NT2/D1 (cell line): ENCODE data around the gene MYH9.
"Not testable (repeated sequence)": the region's sequence is repeated elsewhere in the genome, so short reads cannot be mapped to it uniquely, and the experiment has no call there.

Source experiments
- DNase-seq: peaks from one replicate; pipeline ENCODE4 v3.0.0-alpha.2; 2011; ENCODE audit warnings: low read depth, low spot score
- H3K27me3 ChIP-seq: 2 replicates; pipeline ENCODE4 v1.6.0; 2011; ENCODE audit warnings: mild to moderate bottlenecking; ENCODE audit not compliant: insufficient read length, insufficient read depth
- H3K36me3 ChIP-seq: 2 replicates; pipeline ENCODE4 v1.6.1; 2011; ENCODE audit warnings: mild to moderate bottlenecking, low read length, mixed read lengths; ENCODE audit not compliant: insufficient read depth, insufficient read length
- H3K4me1 ChIP-seq: 2 replicates; pipeline ENCODE4 v1.5.1; 2011; ENCODE audit not compliant: insufficient read depth, insufficient read length
- H3K4me3 ChIP-seq: 2 replicates; pipeline ENCODE4 v1.5.1; 2011; ENCODE audit warnings: low read depth; ENCODE audit not compliant: insufficient read length
- H3K9ac ChIP-seq: 2 replicates; pipeline ENCODE4 v1.6.0; 2011; ENCODE audit warnings: low read depth; ENCODE audit not compliant: insufficient read length
- H3K9me3 ChIP-seq: 2 replicates; pipeline ENCODE4 v1.5.1; 2011; ENCODE audit warnings: mild to moderate bottlenecking, low read length; ENCODE audit not compliant: insufficient read depth
- SUZ12 ChIP-seq: IDR thresholded peaks from 2 replicates; pipeline ENCODE4 v1.6.1; 2011; ENCODE audit not compliant: insufficient read length, insufficient read depth; ENCODE audit errors: extremely low read depth
- YY1 ChIP-seq: IDR thresholded peaks from 2 replicates; pipeline ENCODE4 v1.6.1; 2011; ENCODE audit not compliant: insufficient read length, insufficient read depth
- ZNF274 ChIP-seq: IDR thresholded peaks from 2 replicates; pipeline ENCODE4 v1.6.1; 2011; ENCODE audit warnings: mild to moderate bottlenecking, low read depth, low read length

MYH9 gene

DNA sequence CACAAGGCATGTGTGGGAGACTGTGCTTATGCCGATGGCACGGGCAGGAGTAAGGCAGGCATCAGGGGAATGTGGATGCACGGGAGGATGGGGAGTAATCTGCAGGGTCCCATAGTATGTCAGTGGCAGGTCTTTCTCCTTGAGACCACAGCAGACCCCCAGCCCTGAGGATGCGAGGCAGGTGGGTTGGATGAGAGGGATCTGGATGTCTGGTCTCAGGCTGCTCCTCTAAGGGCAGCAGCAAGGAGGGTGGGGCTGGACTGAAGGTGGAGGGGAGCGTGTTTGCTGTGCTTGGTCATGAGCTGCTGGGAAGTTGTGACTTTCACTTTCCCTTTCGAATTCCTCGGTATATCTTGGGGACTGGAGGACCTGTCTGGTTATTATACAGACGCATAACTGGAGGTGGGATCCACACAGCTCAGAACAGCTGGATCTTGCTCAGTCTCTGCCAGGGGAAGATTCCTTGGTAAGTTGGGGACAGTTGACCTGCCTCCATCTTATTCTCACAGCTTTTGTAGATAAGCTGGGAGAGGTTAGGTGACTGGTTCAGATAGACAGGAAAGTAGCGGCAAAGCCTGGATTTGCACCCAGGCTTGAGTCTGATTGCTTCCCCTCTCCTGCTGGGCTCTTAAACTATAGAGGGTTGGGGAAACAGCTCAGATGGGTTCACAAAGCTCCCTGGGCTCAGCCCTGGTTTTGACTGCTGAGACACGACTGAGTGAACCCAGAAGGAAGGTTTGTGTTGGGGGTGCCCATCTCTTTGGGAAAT is 134.8 kb downstream of the MYH9 start, which contains the start of gene APOL1:
APOL1 (plus strand) TSS at position 380 of the 769 bp plus-strand sequence. CDS start 1,823 bp downstream, outside the sequence.
- Histone ChIP-seq H3K4me1 (peaks cover 6% of the 10 kb centered on the region), H3K36me3 (no peaks in the 10 kb centered on the region), H3K4me3 (no peak within 1 kb of the TSS), H3K9ac (no peak within 1 kb of the TSS), H3K27me3 (no peaks in the 10 kb centered on the region), H3K9me3 (no peaks in the 10 kb centered on the region)
- TF ChIP-seq ZNF274 (no peak), YY1 (no peak)
- no peak for DNase-seq

DNA sequence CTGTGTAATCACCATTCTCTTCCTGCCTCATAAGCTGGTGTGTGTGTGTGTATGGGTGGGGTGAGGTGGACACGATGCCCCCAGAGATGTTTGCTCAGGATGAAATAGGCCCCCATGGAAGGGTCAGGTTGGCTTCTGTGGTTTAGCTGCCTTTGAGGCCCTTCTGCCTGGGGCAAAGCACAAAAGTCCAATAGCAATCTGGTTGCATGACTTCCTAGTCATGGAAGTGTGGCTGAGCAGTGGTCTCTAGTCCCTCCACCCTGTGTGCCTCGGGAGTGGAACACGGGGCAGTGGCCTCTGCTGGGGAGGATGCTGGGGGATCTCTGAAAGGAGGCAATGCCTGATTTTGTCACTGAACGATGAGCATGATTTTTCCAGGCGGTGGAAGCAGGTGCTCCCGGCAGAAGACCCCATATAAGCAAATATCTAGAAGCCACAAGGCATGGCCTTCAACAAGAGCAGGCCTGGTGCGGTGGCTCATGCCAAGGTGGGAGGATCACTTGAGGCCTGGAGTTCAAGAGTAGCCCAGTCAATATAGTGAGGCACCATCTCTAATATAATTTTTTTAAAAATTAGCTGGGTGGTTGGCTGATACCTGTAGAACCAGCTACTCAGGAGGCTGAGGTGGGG is 135.7 kb downstream of the MYH9 start:
- not testable (repeated sequence) for H3K9ac ChIP-seq, H3K27me3 ChIP-seq, DNase-seq, H3K9me3 ChIP-seq, H3K4me3 ChIP-seq, H3K4me1 ChIP-seq, H3K36me3 ChIP-seq

DNA sequence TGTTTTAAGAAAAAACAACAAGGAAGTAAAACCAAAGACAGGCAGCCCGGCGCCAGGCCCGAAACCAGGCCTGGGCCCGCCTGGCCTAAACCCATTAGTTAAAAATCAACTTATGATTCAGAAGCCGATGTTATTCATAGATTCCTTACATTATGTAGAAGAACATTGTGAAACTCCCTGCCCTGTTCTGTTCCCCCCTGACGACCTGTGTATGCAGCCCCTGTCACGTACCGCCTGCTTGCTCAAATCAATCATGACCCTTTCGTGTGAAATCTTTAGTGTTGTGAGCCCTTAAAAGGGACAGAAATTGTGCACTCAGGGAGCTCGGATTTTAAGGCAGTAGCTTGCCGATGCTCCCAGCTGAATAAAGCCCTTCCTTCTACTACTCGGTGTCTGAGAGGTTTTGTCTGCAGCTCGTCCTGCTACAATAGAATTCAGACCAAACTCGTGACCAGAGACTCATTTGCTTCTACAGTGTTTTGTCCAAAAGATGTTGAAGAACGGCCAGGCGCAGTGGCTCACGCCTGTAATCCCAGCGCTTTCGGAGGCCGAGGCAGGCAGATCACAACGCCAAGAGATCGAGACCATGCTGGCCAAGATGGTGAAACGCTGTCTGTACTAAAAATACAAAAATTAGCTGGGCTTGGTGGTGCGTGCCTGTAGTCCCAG is 137.3 kb downstream of the MYH9 start:
- H3K4me3 ChIP-seq, H3K4me1 ChIP-seq, H3K27me3 ChIP-seq, H3K9ac ChIP-seq, DNase-seq, H3K9me3 ChIP-seq, H3K36me3 ChIP-seq: not testable (repeated sequence)

DNA sequence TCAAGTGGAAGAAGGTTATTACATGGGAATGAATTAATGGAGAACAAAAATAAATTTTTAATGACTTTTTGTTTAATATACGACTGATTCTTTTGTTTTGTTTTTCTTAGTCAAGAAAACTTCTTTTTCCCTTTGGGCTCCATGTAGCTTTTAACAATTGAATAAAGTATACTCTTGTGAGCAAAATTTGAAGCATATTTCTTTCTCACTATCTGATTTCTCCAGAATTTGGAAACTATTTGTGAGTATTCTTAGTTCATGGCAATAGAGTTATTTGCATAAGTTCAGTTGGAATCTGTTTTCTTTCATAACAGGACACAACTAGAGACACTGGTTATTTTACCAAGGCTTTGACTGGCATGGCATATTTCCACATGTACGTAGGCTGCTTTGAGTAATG is 138.6 kb downstream of the MYH9 start:
- H3K27me3 ChIP-seq: no peaks in the 10 kb centered on the region
- H3K36me3 ChIP-seq: no peaks in the 10 kb centered on the region
- H3K4me1 ChIP-seq: peaks cover 6% of the 10 kb centered on the region
- TF ChIP-seq ZNF274 (no peak), SUZ12 (no peak), YY1 (no peak)
- H3K4me3 ChIP-seq: no peak overlapping the region
- H3K9me3 ChIP-seq: no peaks in the 10 kb centered on the region
- DNase-seq: no peak
- H3K9ac ChIP-seq: no peak overlapping the region

DNA sequence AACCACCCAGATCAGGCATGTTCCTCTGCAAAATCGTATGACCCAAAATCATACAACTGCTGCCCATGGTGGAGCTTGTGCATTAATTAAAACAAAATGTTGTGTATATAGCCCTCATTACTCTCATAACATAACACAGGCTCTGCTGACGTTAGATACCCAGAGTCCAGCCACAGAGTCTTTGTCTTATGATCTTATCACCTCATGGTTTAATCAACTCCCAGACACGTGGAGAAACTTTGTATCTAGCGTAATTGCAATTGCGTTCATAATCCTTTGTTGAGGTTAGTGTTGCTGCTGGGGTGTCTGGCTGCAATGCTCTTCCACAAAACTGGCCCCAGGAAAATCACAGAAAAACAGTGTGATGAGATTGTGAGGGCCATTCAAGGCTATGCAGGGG is 139.8 kb downstream of the MYH9 start:
- H3K27me3 ChIP-seq: no peaks in the 10 kb centered on the region
- H3K9me3 ChIP-seq: no peaks in the 10 kb centered on the region
- peaks cover 6% of the 10 kb centered on the region for H3K4me1 ChIP-seq
- DNase-seq: no peak
- no peak overlapping the region for H3K4me3 ChIP-seq
- no peak overlapping the region for H3K9ac ChIP-seq
- TF ChIP-seq YY1: no peak
- no peak for TF ChIP-seq SUZ12
- no peak for TF ChIP-seq ZNF274
- H3K36me3 ChIP-seq: no peaks in the 10 kb centered on the region

DNA sequence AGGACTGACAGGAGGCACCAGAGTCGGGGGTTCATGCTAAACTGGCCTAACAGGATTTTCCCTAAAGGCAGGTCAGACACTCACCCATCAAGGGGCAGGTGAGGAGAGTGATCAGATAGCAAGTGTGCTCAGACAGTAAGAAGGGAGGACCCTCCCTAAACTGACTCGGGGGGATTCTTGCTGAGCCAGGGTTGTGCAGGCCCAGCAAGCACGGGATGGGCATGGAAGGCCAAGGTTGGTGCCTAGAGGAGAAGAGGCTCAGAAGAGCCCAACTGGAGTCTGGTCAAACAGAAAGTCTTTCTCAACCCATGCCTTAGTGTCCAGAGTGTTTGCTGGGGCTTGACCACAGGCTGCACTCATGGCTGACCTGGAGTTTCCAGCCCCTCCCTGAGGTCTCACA is 141.0 kb downstream of the MYH9 start:
- Histone ChIP-seq H3K36me3 (no peaks in the 10 kb centered on the region), H3K4me3 (no peak overlapping the region), H3K9me3 (no peaks in the 10 kb centered on the region), H3K27me3 (no peaks in the 10 kb centered on the region), H3K9ac (no peak overlapping the region), H3K4me1 (peaks cover 3% of the 10 kb centered on the region)
- TF ChIP-seq ZNF274 (no peak), SUZ12 (no peak), YY1 (no peak)
- no peak for DNase-seq

DNA sequence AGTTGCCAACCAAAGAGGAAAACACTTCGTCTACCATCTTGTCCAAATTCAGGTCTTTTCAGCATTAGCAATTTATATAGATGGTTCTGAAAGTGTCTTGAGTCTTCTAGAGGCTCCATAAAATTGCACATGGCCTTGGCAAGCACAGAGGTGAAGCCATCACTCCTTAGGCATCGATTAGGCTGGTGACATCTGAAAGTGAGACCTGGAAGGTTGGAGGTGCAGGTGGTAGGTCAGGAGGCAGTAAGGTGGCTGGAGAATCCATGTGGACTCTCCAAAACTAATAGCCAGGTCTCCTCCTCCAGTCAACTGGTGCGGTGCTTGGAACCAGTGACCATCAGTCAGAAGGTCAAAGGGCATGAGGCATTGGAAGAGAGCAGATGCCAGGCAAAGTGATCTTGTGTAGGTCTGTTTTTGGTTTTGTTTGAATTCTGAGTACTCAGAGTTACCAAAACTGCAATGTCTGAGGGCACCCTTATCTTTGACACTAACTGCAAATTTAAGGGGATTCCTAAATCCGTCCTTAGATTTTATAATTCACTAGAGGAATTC is 141.9 kb downstream of the MYH9 start:
- Histone ChIP-seq H3K4me3 (no peak overlapping the region), H3K27me3 (no peaks in the 10 kb centered on the region), H3K9ac (no peak overlapping the region), H3K9me3 (no peaks in the 10 kb centered on the region), H3K36me3 (no peaks in the 10 kb centered on the region), H3K4me1 (no peaks in the 10 kb centered on the region)
- DNase-seq: no peak
- TF ChIP-seq YY1 (no peak), SUZ12 (no peak), ZNF274 (no peak)
